B cell (primary cell): Measurements from ENCODE around the gene SREBF1. TPM values are rescaled to one million over a fixed set of nuclear protein-coding genes. Genes with fewer than 3 reads are reported as not detected.

Source experiments
- ATAC-seq: fragments of 200-7000 bp; cut with Tn5 transposase; one replicate; pipeline ENCODE4 v1.10.0; 2021; ENCODE audit warnings: low read depth, mild to moderate bottlenecking, moderate number of reproducible peaks, moderate library complexity
- CTCF ChIA-PET: fragments of 350-600 bp; sonication (Branson Sonifier 250); formaldehyde crosslinking; loops from one replicate; lab custom pipeline; 2021; ENCODE audit warnings: antibody characterized with exemption, inconsistent platforms; lab: Charles Lee
- POLR2A ChIA-PET: fragments of 350-600 bp; sonication (Branson Sonifier 250); formaldehyde crosslinking; loops from one replicate; lab custom pipeline; 2021; ENCODE audit warnings: antibody characterized with exemption; lab: Charles Lee
- DNase-seq: peaks from one replicate; pipeline ENCODE4 v3.0.0; 2013
- H2AFZ ChIP-seq: 2 replicates; pipeline ENCODE4 v1.6.1; 2012; ENCODE audit warnings: mild to moderate bottlenecking, low read depth, low read length; ENCODE audit not compliant: insufficient read depth, poor library complexity, severe bottlenecking
- H3K27ac ChIP-seq, 2 donors: 1 replicate in 1 of 2; 2 replicates in 1 of 2; pipeline ENCODE4 v1.5.1; 2012 to 2013; ENCODE audit warnings: low read length in 2 of 2, mild to moderate bottlenecking in 2 of 2, moderate library complexity in 1 of 2
- H3K27me3 ChIP-seq, 4 experiments: fragments of 200-600 bp in 1 of 4; sonication (generic) in 1 of 4; replicated peaks in 1 of 4; 1 replicate in 2 of 4; 2 replicates in 2 of 4; pipeline versions ENCODE4 v1.6.1 to v1.7.0; 2013 to 2016; ENCODE audit warnings: low read length in 3 of 4, mild to moderate bottlenecking in 2 of 4, mixed read lengths in 1 of 4, moderate library complexity in 1 of 4; ENCODE audit not compliant: insufficient read depth in 4 of 4, control insufficient read depth in 3 of 4; ENCODE audit errors: control extremely low read depth in 1 of 4
- H3K36me3 ChIP-seq, 2 experiments: replicated peaks in 1 of 2; 1 replicate in 1 of 2; 2 replicates in 1 of 2; pipeline versions ENCODE4 v1.6.1 to v1.7.1; 2013; ENCODE audit warnings: low read length in 1 of 2; ENCODE audit not compliant: insufficient read depth in 2 of 2, control insufficient read depth in 1 of 2; ENCODE audit errors: control extremely low read depth in 1 of 2, extremely low read depth in 1 of 2
- H3K4me1 ChIP-seq, 2 donors: fragments of 200-600 bp in 1 of 2; sonication (generic) in 1 of 2; 1 replicate in 1 of 2; 2 replicates in 1 of 2; pipeline versions ENCODE4 v1.5.1 to v1.6.1; 2013 to 2017; ENCODE audit warnings: low read length in 2 of 2; ENCODE audit not compliant: control insufficient read depth in 2 of 2, insufficient read depth in 2 of 2
- H3K4me2 ChIP-seq: replicated peaks from 2 replicates; pipeline ENCODE3; 2012; ENCODE audit warnings: mild to moderate bottlenecking, low read depth, low read length; ENCODE audit not compliant: poor library complexity, severe bottlenecking
- H3K4me3 ChIP-seq, 5 experiments: fragments of 200-600 bp in 1 of 5; sonication (generic) in 1 of 5; 1 replicate in 3 of 5; 2 replicates in 2 of 5; pipeline versions ENCODE4 v1.5.1 to v1.7.0; 2011 to 2016; ENCODE audit warnings: low read length in 4 of 5, mild to moderate bottlenecking in 4 of 5, low read depth in 2 of 5, control low read depth in 1 of 5, moderate library complexity in 1 of 5; ENCODE audit not compliant: insufficient read depth in 1 of 5; ENCODE audit errors: control extremely low read depth in 1 of 5, extremely low read depth in 1 of 5
- H3K79me2 ChIP-seq: fragments of 200-600 bp; sonication (generic); one replicate; pipeline ENCODE4 v1.6.0; 2016; ENCODE audit warnings: low read length; ENCODE audit not compliant: control insufficient read depth, insufficient read depth
- H3K9ac ChIP-seq: fragments of 200-600 bp; sonication (generic); 2 replicates; pipeline ENCODE4 v1.6.1; 2017; ENCODE audit warnings: mild to moderate bottlenecking, low read length, moderate library complexity
- H3K9me3 ChIP-seq, 3 donors: one replicate each; pipeline versions ENCODE4 v1.6.1 to v1.7.1; 2013; ENCODE audit warnings: low read length in 2 of 3; ENCODE audit not compliant: control insufficient read depth in 2 of 3, insufficient read depth in 1 of 3; ENCODE audit errors: control extremely low read depth in 1 of 3
- H4K20me1 ChIP-seq: 2 replicates; pipeline ENCODE4 v1.6.0; 2012; ENCODE audit warnings: mild to moderate bottlenecking, low read length; ENCODE audit not compliant: insufficient read depth, control insufficient read depth, poor library complexity, severe bottlenecking
- H3K27ac Mint-ChIP-seq: one replicate; pipeline ENCODE4 v1.8.0; 2021; ENCODE audit warnings: mixed read lengths
- H3K27me3 Mint-ChIP-seq: one replicate; pipeline ENCODE4 v1.8.0; 2021; ENCODE audit warnings: mixed read lengths
- H3K4me1 Mint-ChIP-seq: one replicate; pipeline ENCODE4 v1.8.0; 2021; ENCODE audit warnings: mixed read lengths
- H3K4me3 Mint-ChIP-seq: one replicate; pipeline ENCODE4 v1.8.0; 2021; ENCODE audit warnings: mixed read lengths
- H3K9me3 Mint-ChIP-seq: one replicate; pipeline ENCODE4 v1.8.0; 2022; ENCODE audit warnings: mixed read lengths; ENCODE audit not compliant: insufficient read depth
- CTCF ChIP-seq: fragments of 200-600 bp; IDR thresholded peaks from one replicate; pipeline ENCODE4 v1.8.0; 2022; ENCODE audit warnings: antibody characterized with exemption, mild to moderate bottlenecking
- EZH2 ChIP-seq: IDR thresholded peaks from 2 replicates; pipeline ENCODE4 v1.6.1; 2012; ENCODE audit warnings: borderline replicate concordance, low read depth, mild to moderate bottlenecking, moderate library complexity, low read length; ENCODE audit not compliant: insufficient read depth, poor library complexity, severe bottlenecking
- WGBS: methylation state at CpG from one replicate; pipeline ENCODE4 v1.1.5; 2013; ENCODE audit warnings: missing lambda C conversion rate; ENCODE audit not compliant: insufficient coverage; 5-methylcytosine and 5-hydroxymethylcytosine counted together
- intact Hi-C: fragments of 100-400 bp; cut with micrococcal nuclease; formaldehyde crosslinking; loops from one replicate; pipeline ENCODE4 v1.10.0; 2022
- polyA plus RNA-seq: library from polyadenylated mRNA; depleted of rRNA; stranded (reverse); fragments of >200 nt; gene quantifications from 2 replicates; pipeline ENCODE4 v1.2.3, GENCODE V29; 2012
- total RNA-seq, 2 donors: library from RNA; stranded (reverse); fragments of 120-200 nt in 1 of 2; gene quantifications; 1 replicate in 1 of 2; 2 replicates in 1 of 2; pipeline versions ENCODE4 v1.2.3 to v1.2.4, GENCODE V29; 2013 to 2022

SREBF1 gene
- total and polyA plus RNA-seq, 2 donors (not counting 1 experiment from before 2014, with no cell fraction given), result 21.6 to 34.9 TPM

GRCh38 chr17:17765359-17766076 lies 71.3 kb downstream of the SREBF1 start:
- intact Hi-C loops, result loop anchor here (1.0 to 2.0 kb wide), 2 partner anchors 13 to 18 kb away; no protein-coding TSS in a partner anchor
- H3K4me3 Mint-ChIP-seq, result peak overlapping the region; percentile 48
- 64% methylated on average over 8 of the region's 14 CpGs for WGBS
- H3K4me3 ChIP-seq, result peak overlapping the region in 1 of 5 experiments; percentile 10
- no peaks in the 10 kb centered on the region for H3K27me3 Mint-ChIP-seq
- H3K27me3 ChIP-seq, result no peaks in the 10 kb centered on the region
- H3K9ac ChIP-seq, result peak overlapping the region; percentile 38
- H4K20me1 ChIP-seq, result no peaks in the 10 kb centered on the region
- peaks cover 29 to 43% of the 10 kb centered on the region in 2 donors for H3K4me1 ChIP-seq
- TF ChIP-seq CTCF (no peak), EZH2 (no peak)
- ChIA-PET POLR2A (no interaction called here), CTCF (interaction anchor here (1.1 kb wide), 1 partner anchor 8 kb away, joined by 3 read pairs; no protein-coding TSS in a partner anchor)
- no peaks in the 10 kb centered on the region for H3K9me3 ChIP-seq
- no peak for DNase-seq
- H3K27ac Mint-ChIP-seq, result peak overlapping the region; percentile 96
- H3K36me3 ChIP-seq, result no peaks in the 10 kb centered on the region
- peak overlapping the region; percentile 66 for H3K4me2 ChIP-seq
- H3K79me2 ChIP-seq, result peaks cover 59% of the 10 kb centered on the region
- H3K27ac ChIP-seq, result peak overlapping the region; percentile 60 to 80
- no peaks in the 10 kb centered on the region for H3K9me3 Mint-ChIP-seq
- peaks cover 36% of the 10 kb centered on the region for H3K4me1 Mint-ChIP-seq
- no peak overlapping the region for H2AFZ ChIP-seq
- no peak for ATAC-seq

- no peak for TF ChIP-seq EZH2
- TF ChIP-seq CTCF, result no peak
- H3K4me1 ChIP-seq, result peaks cover 32 to 46% of the 10 kb centered on the region in 2 donors
- H3K79me2 ChIP-seq, result peaks cover 64% of the 10 kb centered on the region
- ChIA-PET CTCF (interaction anchor here (0.6 to 1.4 kb wide), 2 partner anchors 47 to 156 kb away, joined by 3 read pairs; no protein-coding TSS in a partner anchor), POLR2A (interaction anchor here (0.9 kb wide), 1 partner anchor 13 kb away, joined by 3 read pairs; no protein-coding TSS in a partner anchor)
- H3K27ac ChIP-seq, result no peak overlapping the region
- ATAC-seq (no peak), DNase-seq (no peak)
- Mint-ChIP-seq H3K9me3 (no peaks in the 10 kb centered on the region), H3K27ac (peak overlapping the region; percentile 24), H3K27me3 (no peaks in the 10 kb centered on the region), H3K4me1 (peaks cover 40% of the 10 kb centered on the region), H3K4me3 (no peak overlapping the region)
- H3K9me3 ChIP-seq, result no peaks in the 10 kb centered on the region
- intact Hi-C loops, result no loop called here
- H3K4me3 ChIP-seq, result no peak overlapping the region
- 56% methylated on average over 4 of the region's 5 CpGs for WGBS
- H4K20me1 ChIP-seq, result no peaks in the 10 kb centered on the region
- H3K4me2 ChIP-seq, result peak overlapping the region; percentile 10
- H3K36me3 ChIP-seq, result no peaks in the 10 kb centered on the region
- no peaks in the 10 kb centered on the region for H3K27me3 ChIP-seq
- no peak overlapping the region for H2AFZ ChIP-seq
- H3K9ac ChIP-seq, result no peak overlapping the region
Measured at GRCh38 chr17:17763734-17764133, 73.1 kb downstream of the SREBF1 start.
